Vagina (tissue), 2 donors: Measurements from ENCODE around the gene IMP4. TPM values are rescaled to one million over a fixed set of nuclear protein-coding genes. Genes with fewer than 3 reads are reported as not detected.

ENCODE experiments used
- DNase-seq, 2 donors: peaks; one replicate each; pipeline ENCODE4 v3.0.0-alpha.2; 2017; ENCODE audit errors: extremely low spot score in 2 of 2
- H3K27ac ChIP-seq: fragments of 200-600 bp; sonication (generic); one replicate; pipeline ENCODE4 v1.5.1; 2019
- H3K27me3 ChIP-seq: fragments of 200-600 bp; sonication (generic); one replicate; pipeline ENCODE4 v1.5.1; 2019
- H3K36me3 ChIP-seq, 2 donors: fragments of 200-600 bp; sonication (generic); one replicate each; pipeline ENCODE4 v1.5.1; 2017 to 2019
- H3K4me1 ChIP-seq: fragments of 200-600 bp; sonication (generic); one replicate; pipeline ENCODE4 v1.5.1; 2019
- H3K4me3 ChIP-seq, 2 donors: fragments of 200-600 bp; sonication (generic); 1 replicate in 1 of 2; 2 replicates in 1 of 2; pipeline ENCODE4 v1.5.1; 2016 to 2019
- H3K9me3 ChIP-seq: fragments of 200-600 bp; sonication (generic); one replicate; pipeline ENCODE4 v1.5.1; 2019
- POLR2A ChIP-seq, 2 donors: fragments of 450-650 bp; IDR thresholded peaks; one replicate each; pipeline ENCODE4 v1.6.1; 2017; ENCODE audit warnings: antibody characterized with exemption in 2 of 2, mild to moderate bottlenecking in 2 of 2, moderate library complexity in 2 of 2
- POLR2AphosphoS5 ChIP-seq, 2 donors: sonication (generic); formaldehyde crosslinking; IDR thresholded peaks; one replicate each; pipeline ENCODE4 v1.9.0; 2017; ENCODE audit warnings: antibody characterized with exemption in 2 of 2, mild to moderate bottlenecking in 2 of 2, low read depth in 1 of 2; ENCODE audit not compliant: insufficient read depth in 1 of 2
- intact Hi-C: fragments of 100-400 bp; cut with DNase I; formaldehyde crosslinking; loops from one replicate; pipeline ENCODE4 v1.15.1; 2023
- total RNA-seq: library from RNA; depleted of rRNA; stranded (reverse); fragments of >200 nt; gene quantifications from one replicate; pipeline ENCODE4 v1.2.3, GENCODE V29; 2016
- TF ChIP-seq, protein P1 (sequence below), 3 experiments: fragments of 450-650 bp in 2 of 3; fragments of 200-600 bp in 1 of 3; sonication (generic) in 1 of 3; IDR thresholded peaks; one replicate each; pipeline ENCODE4 v1.5.1; 2017 to 2019; ENCODE audit warnings: antibody characterized with exemption in 3 of 3, mild to moderate bottlenecking in 2 of 3, moderate library complexity in 2 of 3

IMP4 gene
- total RNA-seq, 1 donor from 2014 or later: 88.4 TPM

- intact Hi-C loops: no loop called here
- no peak overlapping the region for H3K4me3 ChIP-seq
- no peak for DNase-seq
- H3K27me3 ChIP-seq: no peaks in the 10 kb centered on the region
- H3K9me3 ChIP-seq: no peaks in the 10 kb centered on the region
- TF ChIP-seq, protein P1, sequence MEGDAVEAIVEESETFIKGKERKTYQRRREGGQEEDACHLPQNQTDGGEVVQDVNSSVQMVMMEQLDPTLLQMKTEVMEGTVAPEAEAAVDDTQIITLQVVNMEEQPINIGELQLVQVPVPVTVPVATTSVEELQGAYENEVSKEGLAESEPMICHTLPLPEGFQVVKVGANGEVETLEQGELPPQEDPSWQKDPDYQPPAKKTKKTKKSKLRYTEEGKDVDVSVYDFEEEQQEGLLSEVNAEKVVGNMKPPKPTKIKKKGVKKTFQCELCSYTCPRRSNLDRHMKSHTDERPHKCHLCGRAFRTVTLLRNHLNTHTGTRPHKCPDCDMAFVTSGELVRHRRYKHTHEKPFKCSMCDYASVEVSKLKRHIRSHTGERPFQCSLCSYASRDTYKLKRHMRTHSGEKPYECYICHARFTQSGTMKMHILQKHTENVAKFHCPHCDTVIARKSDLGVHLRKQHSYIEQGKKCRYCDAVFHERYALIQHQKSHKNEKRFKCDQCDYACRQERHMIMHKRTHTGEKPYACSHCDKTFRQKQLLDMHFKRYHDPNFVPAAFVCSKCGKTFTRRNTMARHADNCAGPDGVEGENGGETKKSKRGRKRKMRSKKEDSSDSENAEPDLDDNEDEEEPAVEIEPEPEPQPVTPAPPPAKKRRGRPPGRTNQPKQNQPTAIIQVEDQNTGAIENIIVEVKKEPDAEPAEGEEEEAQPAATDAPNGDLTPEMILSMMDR (IDR thresholded peaks at IDR 0.05): no peak
- TF ChIP-seq POLR2A (IDR thresholded peaks at IDR 0.05): no peak
- TF ChIP-seq POLR2AphosphoS5 (IDR thresholded peaks at IDR 0.05; ENCODE audit: insufficient read depth in 1 of 2, low read depth in 1 of 2): no peak
- no peak overlapping the region for H3K27ac ChIP-seq
- no peaks in the 10 kb centered on the region for H3K36me3 ChIP-seq
- H3K4me1 ChIP-seq: peaks cover 19% of the 10 kb centered on the region
Measured at GRCh38 chr2:130378898-130379214, 36.2 kb downstream of the IMP4 start.

- no peak for DNase-seq
- Histone ChIP-seq H3K4me1 (peaks cover 4% of the 10 kb centered on the region), H3K27me3 (no peaks in the 10 kb centered on the region), H3K9me3 (no peaks in the 10 kb centered on the region), H3K36me3 (no peaks in the 10 kb centered on the region), H3K4me3 (no peak overlapping the region), H3K27ac (no peak overlapping the region)
- intact Hi-C loops: no loop called here
- TF ChIP-seq POLR2A (IDR thresholded peaks at IDR 0.05) (no peak), POLR2AphosphoS5 (IDR thresholded peaks at IDR 0.05; ENCODE audit: insufficient read depth in 1 of 2, low read depth in 1 of 2) (no peak)
- TF ChIP-seq, protein P1 (IDR thresholded peaks at IDR 0.05): no peak
Measured at GRCh38 chr2:130380096-130380934, 37.6 kb downstream of the IMP4 start.

GRCh38 chr2:130381145-130381544 is 38.4 kb downstream of the IMP4 start:
- intact Hi-C loops: no loop called here
- Histone ChIP-seq H3K36me3 (no peaks in the 10 kb centered on the region), H3K27me3 (no peaks in the 10 kb centered on the region), H3K4me1 (peaks cover 3% of the 10 kb centered on the region), H3K4me3 (no peak overlapping the region), H3K9me3 (no peaks in the 10 kb centered on the region), H3K27ac (no peak overlapping the region)
- TF ChIP-seq, protein P1 (IDR thresholded peaks at IDR 0.05): no peak
- TF ChIP-seq POLR2AphosphoS5 (IDR thresholded peaks at IDR 0.05; ENCODE audit: insufficient read depth in 1 of 2, low read depth in 1 of 2) (no peak), POLR2A (IDR thresholded peaks at IDR 0.05) (no peak)
- no peak for DNase-seq

GRCh38 chr2:130381619-130382018 is 38.9 kb downstream of the IMP4 start:
- intact Hi-C loops: no loop called here
- Histone ChIP-seq H3K9me3 (no peaks in the 10 kb centered on the region), H3K4me1 (peaks cover 8% of the 10 kb centered on the region), H3K27ac (no peak overlapping the region), H3K4me3 (no peak overlapping the region), H3K36me3 (no peaks in the 10 kb centered on the region), H3K27me3 (no peaks in the 10 kb centered on the region)
- no peak for DNase-seq
- TF ChIP-seq POLR2A (IDR thresholded peaks at IDR 0.05) (no peak), POLR2AphosphoS5 (IDR thresholded peaks at IDR 0.05; ENCODE audit: insufficient read depth in 1 of 2, low read depth in 1 of 2) (no peak)
- TF ChIP-seq, protein P1 (IDR thresholded peaks at IDR 0.05): no peak

DNA sequence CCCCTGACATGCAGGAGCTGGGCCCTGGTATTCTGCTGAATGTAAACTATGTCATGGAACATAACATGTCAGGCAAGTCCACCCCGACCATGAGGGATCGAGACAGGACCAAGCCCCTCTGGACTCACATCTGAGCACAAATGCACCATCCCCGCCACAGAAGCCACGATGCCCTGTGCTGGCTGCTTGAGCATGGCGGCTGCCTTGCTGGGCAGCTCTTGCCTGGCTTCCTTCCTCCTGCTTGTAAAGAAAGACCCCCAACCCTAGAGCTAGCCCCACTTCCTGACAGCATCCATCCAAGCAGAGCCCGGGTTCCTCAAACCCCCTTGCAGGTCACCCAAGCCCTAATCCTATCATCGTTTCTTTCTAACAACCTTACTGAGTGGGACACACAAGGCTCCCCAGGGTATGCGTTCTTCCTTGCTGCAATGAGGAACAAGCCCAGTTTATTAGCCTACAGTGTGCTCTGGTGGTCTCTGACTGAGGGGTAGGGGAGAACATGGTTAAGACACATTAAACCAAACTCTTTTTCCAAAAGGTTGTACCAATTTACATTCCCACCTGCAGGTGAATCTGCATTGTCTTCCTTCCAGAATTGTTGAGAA is 39.7 kb downstream of the IMP4 start:
- DNase-seq: no peak
- intact Hi-C loops: no loop called here

More for the DNA sequence above, 39.7 kb downstream of the IMP4 start:
- Histone ChIP-seq H3K27me3 (no peaks in the 10 kb centered on the region), H3K4me1 (peaks cover 14% of the 10 kb centered on the region), H3K36me3 (no peaks in the 10 kb centered on the region), H3K9me3 (no peaks in the 10 kb centered on the region), H3K4me3 (no peak overlapping the region), H3K27ac (no peak overlapping the region)
- TF ChIP-seq POLR2AphosphoS5 (IDR thresholded peaks at IDR 0.05; ENCODE audit: insufficient read depth in 1 of 2, low read depth in 1 of 2): no peak
- TF ChIP-seq, protein P1 (IDR thresholded peaks at IDR 0.05): no peak
- no peak for TF ChIP-seq POLR2A (IDR thresholded peaks at IDR 0.05)
